Endodermal cell (in vitro differentiated cells): ENCODE measurements around the gene KIAA1217. TPM values are rescaled to one million over a fixed set of nuclear protein-coding genes. Genes with fewer than 3 reads are reported as not detected.

Experiments
- DNase-seq: peaks from one replicate; pipeline ENCODE4 v3.0.0-alpha.2; 2017
- H3K27ac ChIP-seq: 2 replicates; pipeline ENCODE4 v1.5.1; 2013; ENCODE audit warnings: mild to moderate bottlenecking, low read depth, low read length, moderate library complexity
- H3K27me3 ChIP-seq: 2 replicates; pipeline ENCODE4 v1.6.1; 2013; ENCODE audit warnings: mild to moderate bottlenecking, low read length, moderate library complexity; ENCODE audit not compliant: insufficient read depth, control insufficient read depth, poor library complexity, severe bottlenecking
- H3K36me3 ChIP-seq: 2 replicates; pipeline ENCODE4 v1.7.0; 2013; ENCODE audit warnings: mild to moderate bottlenecking, low read length, moderate library complexity; ENCODE audit not compliant: control insufficient read depth, insufficient read depth
- H3K4me1 ChIP-seq: one replicate; pipeline ENCODE4 v1.7.0; 2013; ENCODE audit warnings: low read length; ENCODE audit not compliant: control insufficient read depth, insufficient read depth
- H3K4me3 ChIP-seq: 2 replicates; pipeline ENCODE4 v1.5.1; 2013; ENCODE audit warnings: mild to moderate bottlenecking, low read length, moderate library complexity
- H3K9ac ChIP-seq: 2 replicates; pipeline ENCODE4 v1.6.1; 2013; ENCODE audit warnings: mild to moderate bottlenecking, low read length, moderate library complexity; ENCODE audit not compliant: poor library complexity, severe bottlenecking; ENCODE audit errors: extremely low read depth
- H3K9me3 ChIP-seq: 2 replicates; pipeline ENCODE4 v1.6.1; 2013; ENCODE audit warnings: mild to moderate bottlenecking, low read length, moderate library complexity; ENCODE audit not compliant: control insufficient read depth
- H3K27ac Mint-ChIP-seq: 2 replicates; pipeline ENCODE4 v1.8.0; 2020; ENCODE audit warnings: mixed read lengths
- H3K27me3 Mint-ChIP-seq: 2 replicates; pipeline ENCODE4 v1.8.0; 2021; ENCODE audit warnings: mild to moderate bottlenecking, mixed read lengths; ENCODE audit not compliant: insufficient read depth
- H3K36me3 Mint-ChIP-seq: 2 replicates; pipeline ENCODE4 v1.8.0; 2020; ENCODE audit warnings: low read depth, mixed read lengths
- H3K4me1 Mint-ChIP-seq: 2 replicates; pipeline ENCODE4 v1.8.0; 2020; ENCODE audit warnings: mixed read lengths
- H3K4me3 Mint-ChIP-seq: 2 replicates; pipeline ENCODE4 v1.8.0; 2020; ENCODE audit warnings: mild to moderate bottlenecking, moderate library complexity, mixed read lengths
- H3K9me3 Mint-ChIP-seq: 2 replicates; pipeline ENCODE4 v1.8.0; 2020; ENCODE audit warnings: mild to moderate bottlenecking, mixed read lengths
- CTCF ChIP-seq: fragments of 200-600 bp; sonication (generic); conservative IDR thresholded peaks from 2 replicates; pipeline ENCODE4 v1.5.0; 2021; ENCODE audit warnings: antibody characterized with exemption, mild to moderate bottlenecking
- WGBS, 2 experiments: methylation state at CpG; one replicate each; pipeline versions ENCODE4 v1.1.5 to v1.1.7; 2013; ENCODE audit warnings: missing lambda C conversion rate in 2 of 2, mixed read lengths in 1 of 2; ENCODE audit not compliant: insufficient coverage in 1 of 2, insufficient read length in 1 of 2; 5-methylcytosine and 5-hydroxymethylcytosine counted together
- total RNA-seq, 2 donors: library from RNA; stranded (reverse); fragmentation: NEBNext Ultra II Directional in 1 of 2; extraction: Animal tissue kit (Norgen Biotek cat#: 25700) in 1 of 2; gene quantifications; 2 replicates in 1 of 2; 3 replicates in 1 of 2; pipeline ENCODE4 v1.2.1, GENCODE V29; 2021

The KIAA1217 gene
- total RNA-seq, 2 donors from 2014 or later = 25.4 to 27.2 TPM

DNA sequence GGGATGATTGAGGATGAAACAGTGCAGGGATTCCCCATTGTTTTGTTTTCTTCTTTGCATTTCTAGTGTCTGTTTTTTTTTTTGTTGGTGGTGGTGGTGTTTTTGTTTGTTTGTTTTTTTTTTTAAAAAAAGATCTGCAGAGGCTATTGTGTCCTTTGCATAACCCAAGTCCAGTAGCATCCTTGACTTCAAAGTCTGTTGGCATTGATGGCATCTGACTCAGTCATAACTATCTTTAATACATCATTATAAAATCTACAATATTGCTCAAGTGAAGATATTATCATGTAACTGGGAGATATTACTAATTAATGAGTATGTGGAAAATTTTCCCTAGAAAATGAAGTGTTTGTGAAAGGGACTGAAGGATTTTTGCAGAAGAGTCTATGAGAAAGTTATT is 70.2 kb downstream of the KIAA1217 start:
- no peaks in the 10 kb centered on the region for H3K4me1 ChIP-seq
- H3K27ac ChIP-seq = no peak overlapping the region
- peaks cover 6% of the 10 kb centered on the region for H3K9me3 ChIP-seq
- no peaks in the 10 kb centered on the region for H3K27me3 ChIP-seq
- Mint-ChIP-seq H3K27ac (no peak overlapping the region), H3K9me3 (peaks cover 9% of the 10 kb centered on the region), H3K27me3 (no peaks in the 10 kb centered on the region), H3K4me3 (no peak overlapping the region), H3K36me3 (peaks cover 18% of the 10 kb centered on the region), H3K4me1 (no peaks in the 10 kb centered on the region)
- no peak for DNase-seq
- no peak overlapping the region for H3K4me3 ChIP-seq
- TF ChIP-seq CTCF = no peak
- peaks cover 17% of the 10 kb centered on the region for H3K36me3 ChIP-seq
- no peak overlapping the region for H3K9ac ChIP-seq

GRCh38 chr10:24287559-24288195 is 78.7 kb downstream of the KIAA1217 start:
- peaks cover 30% of the 10 kb centered on the region for H3K36me3 Mint-ChIP-seq
- peaks cover 6% of the 10 kb centered on the region for H3K36me3 ChIP-seq
- no peak overlapping the region for H3K4me3 Mint-ChIP-seq
- peaks cover 8% of the 10 kb centered on the region for H3K4me1 Mint-ChIP-seq
- no peaks in the 10 kb centered on the region for H3K27me3 Mint-ChIP-seq
- no peak for DNase-seq
- H3K27ac Mint-ChIP-seq = no peak overlapping the region
- H3K9me3 ChIP-seq = peaks cover 10% of the 10 kb centered on the region
- peaks cover 3% of the 10 kb centered on the region for H3K9me3 Mint-ChIP-seq
- no peak overlapping the region for H3K9ac ChIP-seq
- H3K4me1 ChIP-seq = no peaks in the 10 kb centered on the region
- WGBS, 2 experiments = 91 to 100% methylated on average over 1 to 4 of the region's 4 CpGs
- no peak for TF ChIP-seq CTCF
- H3K27ac ChIP-seq = no peak overlapping the region
- H3K27me3 ChIP-seq = no peaks in the 10 kb centered on the region
- no peak overlapping the region for H3K4me3 ChIP-seq

DNA sequence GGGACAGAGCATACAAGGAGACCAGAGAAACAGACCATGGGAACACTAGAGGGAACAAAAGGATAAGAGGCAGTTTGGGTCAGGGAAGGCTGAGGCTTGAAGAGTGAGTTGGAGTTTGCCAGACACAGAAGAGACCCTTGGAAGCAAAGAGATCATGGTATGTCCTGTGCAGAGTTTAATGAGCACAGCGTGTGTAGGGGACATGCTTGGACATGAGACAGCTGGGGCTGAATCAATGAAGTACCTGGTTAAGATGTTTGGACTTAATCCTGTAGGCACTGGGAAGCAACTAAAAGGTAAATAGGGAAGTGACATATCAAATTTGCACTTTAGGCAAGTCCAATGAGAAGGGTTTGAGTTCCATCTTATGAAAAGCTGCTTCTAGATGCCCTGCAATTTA is 79.6 kb downstream of the KIAA1217 start:
- Mint-ChIP-seq H3K4me1 (peaks cover 8% of the 10 kb centered on the region), H3K27me3 (no peaks in the 10 kb centered on the region), H3K27ac (no peak overlapping the region), H3K36me3 (peaks cover 39% of the 10 kb centered on the region), H3K4me3 (no peak overlapping the region), H3K9me3 (peaks cover 3% of the 10 kb centered on the region)
- Histone ChIP-seq H3K36me3 (peaks cover 15% of the 10 kb centered on the region), H3K4me1 (no peaks in the 10 kb centered on the region), H3K9ac (no peak overlapping the region), H3K27me3 (no peaks in the 10 kb centered on the region), H3K4me3 (no peak overlapping the region), H3K27ac (no peak overlapping the region), H3K9me3 (peaks cover 10% of the 10 kb centered on the region)
- DNase-seq = no peak
- TF ChIP-seq CTCF = no peak
- WGBS, 2 experiments = 83 to 100% methylated on average over 1 of the region's 1 CpG
